ENCODE data around the gene GPR31.
"Not testable (repeated sequence)": the region's sequence is repeated elsewhere in the genome, so short reads cannot be mapped to it uniquely, and the experiment has no call there.

GPR31 gene, protein sequence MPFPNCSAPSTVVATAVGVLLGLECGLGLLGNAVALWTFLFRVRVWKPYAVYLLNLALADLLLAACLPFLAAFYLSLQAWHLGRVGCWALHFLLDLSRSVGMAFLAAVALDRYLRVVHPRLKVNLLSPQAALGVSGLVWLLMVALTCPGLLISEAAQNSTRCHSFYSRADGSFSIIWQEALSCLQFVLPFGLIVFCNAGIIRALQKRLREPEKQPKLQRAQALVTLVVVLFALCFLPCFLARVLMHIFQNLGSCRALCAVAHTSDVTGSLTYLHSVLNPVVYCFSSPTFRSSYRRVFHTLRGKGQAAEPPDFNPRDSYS

DNA sequence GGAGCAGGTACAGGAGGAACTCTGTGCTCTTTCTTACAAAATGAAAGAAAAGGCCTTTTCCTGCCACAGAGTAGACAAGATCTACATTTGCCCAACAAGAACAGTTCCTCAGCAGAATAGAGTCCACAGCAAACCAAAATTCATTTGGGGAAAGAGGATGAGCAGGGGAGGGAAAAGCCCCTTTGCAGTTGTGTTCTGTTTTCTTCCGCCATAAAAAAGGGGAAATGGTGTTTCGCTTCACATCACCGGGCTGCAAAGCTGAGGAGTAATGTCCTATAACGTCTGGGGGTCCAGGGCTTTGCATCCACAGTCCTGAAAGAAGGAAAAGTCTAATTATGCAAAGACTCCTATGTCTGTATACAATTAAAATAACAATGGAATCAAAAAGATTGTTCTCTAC lies at the start of gene GPR31:
GPR31 (minus strand) TSS at position 118 of the 400 bp plus-strand sequence. CDS start 149 bp downstream, outside the sequence.
- DNase-seq, result no peak

GRCh38 chr6:167207527-167207926 lies 49.7 kb upstream of the GPR31 start:
- DNase-seq, result no peak

GRCh38 chr6:167205316-167205715 lies 47.5 kb upstream of the GPR31 start:
- DNase-seq, result not testable (repeated sequence)

GRCh38 chr6:167204059-167204348 lies 46.2 kb upstream of the GPR31 start:
- peak; percentile 87 for DNase-seq

DNA sequence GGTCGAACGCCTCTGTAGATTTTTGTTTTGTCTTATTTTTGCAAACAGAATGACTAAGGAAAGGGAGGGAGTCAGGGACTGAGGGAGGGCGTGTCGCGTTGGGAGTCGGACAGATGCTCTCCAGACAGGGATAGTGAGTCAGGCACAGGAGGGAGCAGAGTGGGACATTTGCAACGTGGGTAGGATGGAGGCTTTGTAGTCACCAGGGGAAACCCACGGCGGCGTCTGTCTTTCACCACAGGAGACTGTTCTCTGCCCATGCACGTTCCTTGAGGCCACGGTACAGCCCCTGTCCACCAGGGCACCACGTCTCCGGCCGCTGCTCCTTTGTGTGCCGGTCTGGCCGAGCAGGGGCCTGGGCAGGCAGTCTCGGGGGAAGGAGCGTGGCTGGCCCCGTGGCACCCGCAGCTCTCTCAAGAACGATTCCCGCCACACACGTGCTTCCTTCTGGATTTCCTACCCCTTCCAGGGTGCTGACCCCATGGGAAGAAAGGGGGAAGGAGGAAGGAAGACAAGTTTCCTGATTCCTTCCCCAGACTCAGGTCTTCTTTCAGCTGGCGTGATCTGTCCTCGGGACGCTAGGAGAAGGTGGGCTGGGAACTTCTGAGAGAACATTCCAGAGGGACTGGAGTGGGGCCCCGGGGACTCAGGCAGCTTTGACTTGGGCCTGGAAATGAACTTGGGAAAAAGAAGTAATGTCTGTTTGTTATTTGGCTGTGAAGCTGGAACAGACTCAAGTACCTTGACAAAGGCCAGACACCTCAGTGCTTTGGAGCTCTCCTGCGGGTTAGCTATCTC lies 45.7 kb upstream of the GPR31 start:
- peak; percentile 51 for DNase-seq

DNA sequence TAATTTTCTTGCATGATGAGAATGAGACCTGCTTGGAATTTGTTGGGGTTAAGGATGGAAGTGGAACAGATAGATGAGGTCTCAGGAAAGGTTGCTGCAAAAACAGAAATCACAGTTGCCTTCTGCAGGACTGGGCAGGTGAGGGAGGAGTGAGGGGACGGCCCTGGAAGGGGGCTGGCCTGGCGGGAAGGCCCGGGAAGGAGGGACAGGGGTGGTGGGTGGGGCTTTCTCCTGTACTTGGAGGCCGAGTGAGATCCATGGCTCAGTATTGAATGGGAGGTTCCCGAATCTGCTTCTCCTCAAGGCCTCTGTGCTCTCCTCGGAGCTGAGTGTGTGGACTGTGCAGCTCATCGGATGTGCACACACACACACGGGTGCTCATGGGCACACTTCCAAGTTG lies 44.8 kb upstream of the GPR31 start:
- not testable (repeated sequence) for DNase-seq

DNA sequence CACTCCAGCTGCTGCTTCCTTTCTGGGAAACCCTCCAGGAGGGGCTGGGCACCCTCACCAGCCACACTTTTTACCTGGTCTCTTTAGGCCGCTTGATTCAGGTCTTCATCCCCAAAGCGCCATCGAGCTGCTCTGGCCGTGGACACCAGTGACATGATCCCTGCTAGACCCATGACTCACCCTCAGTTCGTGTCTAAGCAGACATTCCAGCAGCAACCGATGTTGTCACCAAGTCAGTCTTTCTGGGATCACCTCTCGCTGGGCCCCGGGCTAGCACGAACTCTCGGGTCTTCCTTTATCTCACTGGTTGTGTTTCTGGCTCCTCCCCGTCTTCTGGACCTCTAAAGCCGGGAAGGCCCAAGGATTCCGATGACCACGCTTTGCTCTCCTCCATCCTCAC lies 43.0 kb upstream of the GPR31 start:
- no peak for DNase-seq

DNA sequence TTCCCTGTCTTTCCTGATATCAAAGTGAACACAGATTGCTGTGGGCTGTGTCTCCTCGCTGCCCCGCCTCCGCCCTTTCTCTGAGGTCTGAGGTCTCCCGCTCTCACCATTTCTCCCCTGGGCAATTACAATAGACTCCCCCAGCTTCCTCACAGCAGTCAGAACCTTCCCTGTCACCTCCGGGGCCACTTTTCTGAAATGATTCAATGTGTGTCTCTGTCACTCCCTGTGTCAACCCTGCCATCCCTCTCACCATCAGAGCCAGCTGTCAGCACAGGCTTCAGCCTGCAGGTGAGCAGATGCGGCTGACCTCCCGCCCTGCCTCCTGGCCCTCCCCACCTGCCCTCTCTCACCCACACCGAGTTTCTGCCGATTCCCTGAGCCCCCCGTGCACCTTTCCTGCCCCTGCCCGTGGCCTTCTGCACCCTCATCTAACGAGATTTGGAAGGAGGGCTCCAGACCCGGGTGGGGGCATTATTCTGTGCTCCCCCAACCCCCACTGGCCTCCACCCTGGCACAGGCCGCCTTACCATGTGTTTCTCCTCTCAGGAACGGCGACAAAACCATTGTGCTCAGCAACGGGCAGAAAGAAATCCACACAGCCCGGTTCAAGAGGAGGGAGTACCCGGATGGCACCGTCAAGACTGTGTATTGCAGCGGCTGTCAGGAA lies 38.3 kb upstream of the GPR31 start:
- peak; percentile 26 for DNase-seq

GRCh38 chr6:167193515-167194125 lies 35.8 kb upstream of the GPR31 start:
- not testable (repeated sequence) for DNase-seq

DNA sequence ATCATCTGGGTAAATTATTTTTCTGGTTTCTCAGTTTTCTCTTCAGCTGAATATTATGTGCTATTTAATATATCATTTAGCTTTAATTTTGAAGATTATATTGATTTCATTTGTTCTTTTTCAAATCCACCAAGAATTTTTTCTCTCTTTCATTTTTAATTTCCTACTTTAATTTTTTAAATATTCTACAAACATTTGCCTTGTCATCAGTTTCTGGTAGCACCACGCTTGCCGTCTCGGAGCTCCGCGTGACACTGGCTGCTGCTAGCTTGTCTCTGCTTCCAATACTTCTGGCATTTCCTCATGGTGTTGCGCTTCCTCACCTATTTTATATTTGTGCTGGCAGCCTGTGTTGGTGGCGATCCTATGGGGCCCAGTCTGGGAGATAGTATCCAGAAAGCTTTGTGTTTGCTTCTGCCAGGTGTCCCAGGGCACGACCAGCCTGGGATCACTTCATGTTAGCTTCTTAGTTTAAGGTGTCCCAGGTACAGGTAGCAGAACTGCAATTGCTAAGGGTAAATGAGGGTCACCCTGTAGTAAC lies 33.3 kb upstream of the GPR31 start:
- not testable (repeated sequence) for DNase-seq

- not testable (repeated sequence) for DNase-seq
These were observed 29.5 kb upstream of the GPR31 start for GRCh38 chr6:167187275-167187674.

DNA sequence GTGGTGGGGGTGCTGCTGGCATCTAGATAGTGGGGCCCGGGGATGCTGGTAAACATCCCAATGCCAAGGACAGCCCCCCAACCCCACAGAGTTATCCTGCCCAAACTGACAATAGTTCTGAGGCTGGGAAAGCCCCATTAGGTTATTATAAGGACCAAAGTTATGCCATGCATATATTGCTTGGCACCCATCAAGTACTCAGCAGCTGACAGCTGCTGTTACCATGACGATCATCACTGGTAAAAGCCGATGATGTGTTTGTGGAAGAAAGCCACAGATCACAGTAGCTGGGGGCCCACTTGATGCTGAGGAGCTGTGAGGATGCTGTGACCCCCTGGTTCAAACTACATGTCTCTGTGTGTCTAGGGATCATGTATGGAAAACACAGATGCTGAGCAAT lies 27.3 kb upstream of the GPR31 start:
- DNase-seq, result peak; percentile 22

DNA sequence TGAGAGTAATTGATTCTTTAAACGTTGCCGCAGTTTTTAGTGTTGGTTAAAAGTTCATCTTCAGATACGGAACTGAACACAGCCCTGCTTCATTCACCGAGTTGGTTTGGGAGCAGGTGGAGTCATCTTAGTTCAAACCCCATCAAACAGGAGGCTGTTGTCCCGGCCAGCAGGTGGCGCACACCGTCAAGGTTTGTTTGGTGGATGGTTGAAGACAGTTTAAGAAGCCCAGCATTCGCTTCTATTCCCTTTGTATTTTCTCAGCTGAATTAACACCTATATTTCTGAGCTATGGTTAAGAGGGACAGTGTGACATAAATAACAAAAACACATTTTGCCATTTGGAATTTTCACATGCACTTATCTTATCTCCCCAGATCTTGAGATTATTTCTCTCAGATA lies 25.1 kb upstream of the GPR31 start:
- not testable (repeated sequence) for DNase-seq

GRCh38 chr6:167181351-167181750 lies 23.6 kb upstream of the GPR31 start:
- not testable (repeated sequence) for DNase-seq

DNA sequence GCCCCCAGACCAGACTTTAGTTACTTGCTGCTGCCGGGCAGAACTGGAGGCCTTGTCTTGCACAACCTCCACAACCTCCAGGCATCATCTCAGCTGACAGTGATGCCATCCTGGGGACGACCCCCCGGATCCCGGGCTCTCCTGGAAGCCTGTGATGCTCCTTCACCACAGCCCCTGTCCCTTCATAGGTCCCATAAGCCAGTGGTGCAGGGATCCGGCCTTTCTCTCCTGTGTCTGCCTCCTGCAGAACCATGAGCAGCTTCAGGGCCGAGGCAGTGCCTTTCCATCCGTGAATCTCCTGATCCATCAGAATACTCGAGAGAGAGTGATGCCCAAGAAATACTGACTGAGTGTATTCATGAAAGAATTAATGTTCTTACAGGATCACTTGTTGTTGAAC lies 22.3 kb upstream of the GPR31 start:
- not testable (repeated sequence) for DNase-seq

DNA sequence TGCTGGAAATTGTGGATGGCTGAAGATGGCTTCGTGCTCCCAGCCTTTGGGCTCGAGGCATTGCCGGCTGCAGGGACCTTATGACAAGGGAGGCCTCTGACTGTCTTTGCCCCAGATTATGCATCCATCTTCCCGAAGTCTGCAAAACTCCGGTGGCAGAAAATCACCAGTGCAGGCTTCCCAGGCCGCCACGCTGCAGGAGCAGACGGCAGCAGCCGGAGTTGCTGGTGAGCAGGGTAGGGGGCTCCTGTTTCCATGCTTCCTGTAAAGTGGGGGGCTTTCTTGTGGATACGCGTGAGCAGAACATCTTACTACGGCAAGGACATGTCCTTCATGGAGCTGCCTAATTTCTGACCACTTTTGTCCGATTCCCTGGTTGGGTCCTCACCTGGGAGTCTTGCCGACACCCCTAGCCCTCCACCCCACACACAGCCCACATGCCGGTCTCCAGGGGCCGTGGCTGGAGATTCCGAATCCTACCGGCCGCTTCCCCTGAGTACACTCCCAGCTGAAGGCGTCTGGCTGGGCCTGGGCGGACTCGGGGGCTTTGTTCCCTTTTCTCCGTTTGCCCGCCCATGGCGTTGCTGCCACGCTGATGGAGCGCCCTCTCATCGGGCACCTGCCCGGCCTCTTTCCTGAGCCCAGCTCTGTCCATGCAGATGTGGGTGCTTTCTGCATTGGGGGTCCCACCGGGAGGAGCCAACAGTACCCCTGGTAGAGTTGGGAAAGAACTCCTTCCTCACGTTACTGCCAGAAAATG lies 21.3 kb upstream of the GPR31 start:
- DNase-seq, result not testable (repeated sequence)

GRCh38 chr6:167177271-167177670 lies 19.5 kb upstream of the GPR31 start:
- DNase-seq, result not testable (repeated sequence)

- not testable (repeated sequence) for DNase-seq
These were observed 14.2 kb upstream of the GPR31 start for GRCh38 chr6:167172011-167172410.

DNA sequence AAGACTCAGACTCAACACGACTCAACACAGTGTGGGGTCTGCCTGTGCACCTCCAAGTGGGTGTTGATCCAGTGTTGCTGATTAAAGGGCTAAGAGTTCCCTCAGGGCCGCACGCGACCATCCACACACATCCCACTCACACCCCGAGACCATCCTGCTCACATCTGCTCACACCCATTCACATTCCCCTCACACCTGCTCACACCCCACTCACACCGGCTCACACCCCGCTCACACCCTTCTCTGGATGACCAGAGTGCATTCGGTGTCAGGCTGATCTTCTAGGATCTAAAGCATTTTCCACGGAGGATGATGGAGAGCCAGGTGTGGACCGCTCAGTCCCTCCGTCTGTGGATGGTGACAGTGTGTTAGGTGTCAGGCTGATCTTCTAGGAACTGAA lies 13.5 kb upstream of the GPR31 start:
- DNase-seq, result not testable (repeated sequence)

- DNase-seq, result not testable (repeated sequence)
These were observed 12.1 kb upstream of the GPR31 start for GRCh38 chr6:167169867-167170266.

GRCh38 chr6:167168296-167168695 lies 10.5 kb upstream of the GPR31 start:
- not testable (repeated sequence) for DNase-seq

DNA sequence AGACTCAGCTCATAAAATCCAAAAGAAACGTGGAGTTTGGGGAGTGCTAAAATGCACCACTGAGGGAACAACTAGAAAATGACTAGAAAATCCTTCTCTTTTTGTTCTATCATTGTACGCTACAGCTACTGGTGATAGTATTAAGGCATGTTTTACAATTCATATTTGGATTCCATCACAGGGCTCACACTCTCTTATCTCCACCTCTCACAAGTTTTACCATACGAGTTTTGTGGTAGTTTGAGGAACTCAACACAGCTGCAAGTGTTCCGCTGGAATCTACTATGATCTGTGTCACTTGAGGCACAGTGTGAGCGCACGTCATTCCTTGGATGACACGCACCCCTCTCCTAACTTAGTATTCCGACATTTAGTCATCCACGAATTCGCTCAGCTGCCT lies 9.9 kb upstream of the GPR31 start:
- not testable (repeated sequence) for DNase-seq

Data from DMS53 (cell line).